Naive thymus-derived CD4-positive, alpha-beta T cell (primary cell): Measurements from ENCODE around the gene STMND1. TPM values are rescaled to one million over a fixed set of nuclear protein-coding genes. Genes with fewer than 3 reads are reported as not detected.

Source experiments
- ATAC-seq: fragments of 150-1000 bp; cut with Tn5 transposase; 2 replicates; pipeline ENCODE4 v1.10.0; 2021; ENCODE audit warnings: mild to moderate bottlenecking, moderate library complexity
- CTCF ChIA-PET: fragments of 350-600 bp; sonication (Branson Sonifier 250); formaldehyde crosslinking; loops from one replicate; lab custom pipeline; 2021; ENCODE audit warnings: antibody characterized with exemption; lab: Charles Lee
- POLR2A ChIA-PET: fragments of 350-600 bp; sonication (Branson Sonifier 250); formaldehyde crosslinking; loops from one replicate; lab custom pipeline; 2021; ENCODE audit warnings: antibody characterized with exemption, inconsistent platforms; lab: Charles Lee
- DNase-seq, 9 donors: peaks; one replicate each; pipeline versions ENCODE4 v3.0.0 to v3.0.0-alpha.2; 2020 to 2022; ENCODE audit warnings: mixed read lengths in 1 of 9
- H3K27ac ChIP-seq: one replicate; pipeline ENCODE4 v1.7.0; 2013; ENCODE audit warnings: mild to moderate bottlenecking, low read depth, low read length, moderate library complexity
- H3K27me3 ChIP-seq, 2 donors: one replicate each; pipeline ENCODE4 v1.7.0; 2013; ENCODE audit warnings: low read length in 2 of 2, mild to moderate bottlenecking in 2 of 2, moderate library complexity in 2 of 2; ENCODE audit not compliant: control insufficient read depth in 2 of 2, insufficient read depth in 2 of 2
- H3K36me3 ChIP-seq, 3 experiments: 1 replicate in 2 of 3; 2 replicates in 1 of 3; pipeline ENCODE4 v1.7.0; 2013; ENCODE audit warnings: low read length in 3 of 3, mild to moderate bottlenecking in 3 of 3, moderate library complexity in 1 of 3; ENCODE audit not compliant: insufficient read depth in 3 of 3, control insufficient read depth in 2 of 3
- H3K4me1 ChIP-seq, 2 donors: one replicate each; pipeline ENCODE4 v1.7.0; 2013; ENCODE audit warnings: low read length in 2 of 2, mild to moderate bottlenecking in 2 of 2, moderate library complexity in 1 of 2; ENCODE audit not compliant: control insufficient read depth in 2 of 2, insufficient read depth in 2 of 2
- H3K4me3 ChIP-seq: 2 replicates; pipeline ENCODE4 v1.7.0; 2013; ENCODE audit warnings: mild to moderate bottlenecking, low read length
- H3K9me3 ChIP-seq, 3 experiments: 1 replicate in 2 of 3; 2 replicates in 1 of 3; pipeline ENCODE4 v1.7.0; 2013; ENCODE audit warnings: low read length in 3 of 3; ENCODE audit not compliant: control insufficient read depth in 2 of 3
- H3K27ac Mint-ChIP-seq, 9 donors: one replicate each; pipeline ENCODE4 v1.8.0; 2020 to 2022; ENCODE audit warnings: mixed read lengths in 9 of 9, mild to moderate bottlenecking in 8 of 9, moderate library complexity in 5 of 9, inconsistent platforms in 2 of 9
- H3K27me3 Mint-ChIP-seq, 5 donors: one replicate each; pipeline ENCODE4 v1.8.0; 2021 to 2022; ENCODE audit warnings: mixed read lengths in 5 of 5, mild to moderate bottlenecking in 1 of 5
- H3K36me3 Mint-ChIP-seq, 5 donors: one replicate each; pipeline ENCODE4 v1.8.0; 2020 to 2022; ENCODE audit warnings: mixed read lengths in 5 of 5, mild to moderate bottlenecking in 3 of 5, inconsistent platforms in 1 of 5
- H3K4me1 Mint-ChIP-seq, 7 donors: one replicate each; pipeline ENCODE4 v1.8.0; 2020 to 2022; ENCODE audit warnings: mixed read lengths in 7 of 7, mild to moderate bottlenecking in 3 of 7, inconsistent platforms in 1 of 7
- H3K4me3 Mint-ChIP-seq, 10 donors: one replicate each; pipeline ENCODE4 v1.8.0; 2020 to 2022; ENCODE audit warnings: mild to moderate bottlenecking in 10 of 10, mixed read lengths in 10 of 10, moderate library complexity in 6 of 10, inconsistent platforms in 2 of 10
- H3K9me3 Mint-ChIP-seq, 11 donors: one replicate each; pipeline ENCODE4 v1.8.0; 2020 to 2022; ENCODE audit warnings: mixed read lengths in 11 of 11, mild to moderate bottlenecking in 4 of 11, inconsistent platforms in 1 of 11, moderate library complexity in 1 of 11
- intact Hi-C, 2 donors: fragments of 100-400 bp; cut with micrococcal nuclease; formaldehyde crosslinking; loops; one replicate each; pipeline ENCODE4 v1.15.1; 2023
- polyA plus RNA-seq, 2 donors: library from polyadenylated mRNA; unstranded; fragments of 300-500 nt; fragmentation: Illumina TruSeq; gene quantifications; one replicate each; pipeline ENCODE4 v1.2.3, GENCODE V29; 2021
- total RNA-seq, 6 experiments: library from RNA in 5 of 6; stranded (reverse) in 5 of 6; gene quantifications; 1 replicate in 5 of 6; 2 replicates in 1 of 6; pipeline ENCODE4 v1.2.3 and lab custom pipeline; 2021 to 2026

The STMND1 gene
- total and polyA plus RNA-seq, 7 experiments from 2014 or later = not detected

GRCh38 chr6:17151888-17152287 is 50.0 kb downstream of the STMND1 start:
- H3K4me3 Mint-ChIP-seq = no peak overlapping the region
- peaks cover 0 to 22% (median 5%) of the 10 kb centered on the region in 5 donors for H3K27me3 Mint-ChIP-seq
- ChIA-PET CTCF (no interaction called here), POLR2A (no interaction called here)
- H3K36me3 Mint-ChIP-seq = no peaks in the 10 kb centered on the region
- no peaks in the 10 kb centered on the region for H3K4me1 Mint-ChIP-seq
- H3K4me3 ChIP-seq = no peak overlapping the region
- no peak overlapping the region for H3K27ac Mint-ChIP-seq
- ATAC-seq (no peak), DNase-seq (no peak)
- no peaks in the 10 kb centered on the region for H3K9me3 ChIP-seq
- H3K27ac ChIP-seq = no peak overlapping the region
- intact Hi-C loops = loop anchor here in 1 of 2 donors (10.0 kb wide), 1 partner anchor 973 kb away; the partner anchor contains the start of gene NHLRC1
- H3K4me1 ChIP-seq = no peaks in the 10 kb centered on the region
- H3K36me3 ChIP-seq = no peaks in the 10 kb centered on the region
- H3K9me3 Mint-ChIP-seq = peaks cover 0 to 9% (median 1%) of the 10 kb centered on the region in 11 donors
- no peaks in the 10 kb centered on the region for H3K27me3 ChIP-seq

- Histone ChIP-seq H3K27me3 (no peaks in the 10 kb centered on the region), H3K36me3 (no peaks in the 10 kb centered on the region), H3K4me1 (no peaks in the 10 kb centered on the region), H3K27ac (no peak overlapping the region), H3K4me3 (no peak overlapping the region), H3K9me3 (no peaks in the 10 kb centered on the region)
- intact Hi-C loops = loop anchor here in 1 of 2 donors (10.0 kb wide), 1 partner anchor 972 kb away; the partner anchor contains the start of gene NHLRC1
- ATAC-seq = no peak
- Mint-ChIP-seq H3K27ac (no peak overlapping the region), H3K36me3 (no peaks in the 10 kb centered on the region), H3K27me3 (peaks cover 0 to 14% (median 5%) of the 10 kb centered on the region in 5 donors), H3K9me3 (peaks cover 0 to 8% (median 1%) of the 10 kb centered on the region in 11 donors), H3K4me3 (no peak overlapping the region), H3K4me1 (no peaks in the 10 kb centered on the region)
- ChIA-PET POLR2A (no interaction called here), CTCF (no interaction called here)
- DNase-seq = no peak
Measured at GRCh38 chr6:17152703-17153102, 50.9 kb downstream of the STMND1 start.

- Histone ChIP-seq H3K36me3 (no peaks in the 10 kb centered on the region), H3K4me3 (no peak overlapping the region), H3K9me3 (no peaks in the 10 kb centered on the region), H3K4me1 (no peaks in the 10 kb centered on the region), H3K27ac (no peak overlapping the region), H3K27me3 (no peaks in the 10 kb centered on the region)
- POLR2A ChIA-PET = no interaction called here
- H3K27ac Mint-ChIP-seq = no peak overlapping the region
- peak; percentile 59 for ATAC-seq
- peaks cover 0 to 8% (median 2%) of the 10 kb centered on the region in 11 donors for H3K9me3 Mint-ChIP-seq
- no peaks in the 10 kb centered on the region for H3K4me1 Mint-ChIP-seq
- no peak overlapping the region for H3K4me3 Mint-ChIP-seq
- intact Hi-C loops = loop anchor here (1.0 to 10.0 kb wide), 5 partner anchors 428 to 1348 kb away; partner anchors contain the start of gene NHLRC1 (in 1 of the 2)
- no peaks in the 10 kb centered on the region for H3K36me3 Mint-ChIP-seq
- DNase-seq = peak; percentile 14 to 64 (median 50)
- CTCF ChIA-PET = interaction anchor here (1.0 to 1.1 kb wide), 2 partner anchors 648 to 662 kb away, joined by 3 to 6 read pairs; no protein-coding TSS in a partner anchor
- peaks cover 10 to 20% (median 12%) of the 10 kb centered on the region in 5 donors for H3K27me3 Mint-ChIP-seq
Measured at GRCh38 chr6:17156112-17156921, 54.5 kb downstream of the STMND1 start.

DNA sequence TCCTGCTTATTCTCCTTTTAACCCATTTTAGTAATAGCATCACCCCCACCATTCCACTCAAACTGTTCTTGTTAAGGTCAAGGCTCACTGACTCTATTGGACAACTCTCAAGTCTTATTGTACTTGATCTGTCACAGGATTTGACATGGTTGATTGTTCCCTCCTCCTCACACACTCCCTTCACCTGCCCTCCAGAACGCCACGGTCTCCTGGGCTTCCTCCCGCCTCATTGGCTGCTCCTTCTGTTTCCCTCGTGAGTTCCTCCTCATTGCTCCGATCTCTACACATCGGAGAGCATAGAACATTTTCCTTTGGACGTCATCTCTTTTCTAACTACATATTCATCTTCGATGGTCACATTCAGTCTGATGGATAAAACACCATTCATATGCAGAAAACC is 55.1 kb downstream of the STMND1 start:
- DNase-seq (no peak), ATAC-seq (no peak)
- Mint-ChIP-seq H3K9me3 (peaks cover 0 to 8% (median 2%) of the 10 kb centered on the region in 11 donors), H3K4me3 (no peak overlapping the region), H3K4me1 (no peaks in the 10 kb centered on the region), H3K36me3 (no peaks in the 10 kb centered on the region), H3K27ac (no peak overlapping the region), H3K27me3 (peaks cover 10 to 27% (median 17%) of the 10 kb centered on the region in 5 donors)
- ChIA-PET CTCF (interaction anchor here (1.1 kb wide), 1 partner anchor 648 kb away, joined by 6 read pairs; no protein-coding TSS in a partner anchor), POLR2A (no interaction called here)
- H3K9me3 ChIP-seq = no peaks in the 10 kb centered on the region
- H3K36me3 ChIP-seq = no peaks in the 10 kb centered on the region
- H3K27ac ChIP-seq = no peak overlapping the region
- H3K4me1 ChIP-seq = no peaks in the 10 kb centered on the region
- intact Hi-C loops = loop anchor here (1.0 to 10.0 kb wide), 5 partner anchors 427 to 1347 kb away; partner anchors contain the start of gene NHLRC1 (in 1 of the 2)
- H3K4me3 ChIP-seq = no peak overlapping the region
- H3K27me3 ChIP-seq = no peaks in the 10 kb centered on the region

GRCh38 chr6:17157617-17158016 is 55.8 kb downstream of the STMND1 start:
- Histone ChIP-seq H3K4me1 (no peaks in the 10 kb centered on the region), H3K27ac (no peak overlapping the region), H3K9me3 (no peaks in the 10 kb centered on the region), H3K27me3 (no peaks in the 10 kb centered on the region), H3K4me3 (no peak overlapping the region), H3K36me3 (no peaks in the 10 kb centered on the region)
- no peak for DNase-seq
- no peak overlapping the region for H3K27ac Mint-ChIP-seq
- ChIA-PET CTCF (interaction anchor here (0.6 kb wide), 2 partner anchors 647 to 1041 kb away, joined by 3 to 4 read pairs; no protein-coding TSS in a partner anchor), POLR2A (no interaction called here)
- no peak for ATAC-seq
- H3K4me3 Mint-ChIP-seq = no peak overlapping the region
- intact Hi-C loops = loop anchor here in 1 of 2 donors (10.0 kb wide), 1 partner anchor 967 kb away; the partner anchor contains the start of gene NHLRC1
- no peaks in the 10 kb centered on the region for H3K4me1 Mint-ChIP-seq
- peaks cover 0 to 5% (median 0%) of the 10 kb centered on the region in 11 donors for H3K9me3 Mint-ChIP-seq
- peaks cover 10 to 26% (median 23%) of the 10 kb centered on the region in 5 donors for H3K27me3 Mint-ChIP-seq
- H3K36me3 Mint-ChIP-seq = no peaks in the 10 kb centered on the region

DNA sequence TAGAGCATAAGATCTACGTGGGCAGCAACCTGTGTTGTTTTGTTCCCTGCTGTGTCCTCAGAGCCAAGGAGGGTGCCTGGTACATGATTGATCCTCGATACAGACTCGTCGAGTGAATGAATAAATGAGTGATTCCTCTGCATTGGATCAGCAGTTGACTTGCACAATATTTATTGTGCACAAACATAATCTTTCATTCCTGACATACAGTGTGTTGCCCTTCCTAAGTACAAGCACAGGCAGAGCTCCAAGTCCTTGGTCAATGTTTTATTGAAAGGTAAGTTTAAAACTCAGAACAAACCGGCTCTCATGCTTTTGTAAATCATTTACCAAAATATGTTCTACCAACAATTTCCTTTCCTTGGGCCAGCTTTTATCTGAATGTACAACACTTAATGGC is 57.4 kb downstream of the STMND1 start:
- no peak overlapping the region for H3K4me3 ChIP-seq
- no peak for DNase-seq
- H3K36me3 ChIP-seq = no peaks in the 10 kb centered on the region
- peaks cover 0 to 1% (median 0%) of the 10 kb centered on the region in 11 donors for H3K9me3 Mint-ChIP-seq
- no peaks in the 10 kb centered on the region for H3K9me3 ChIP-seq
- H3K4me1 Mint-ChIP-seq = no peaks in the 10 kb centered on the region
- POLR2A ChIA-PET = no interaction called here
- no peaks in the 10 kb centered on the region for H3K36me3 Mint-ChIP-seq
- H3K4me3 Mint-ChIP-seq = no peak overlapping the region
- no peaks in the 10 kb centered on the region for H3K4me1 ChIP-seq
- no peak overlapping the region for H3K27ac Mint-ChIP-seq
- H3K27me3 Mint-ChIP-seq = peaks cover 10 to 32% (median 25%) of the 10 kb centered on the region in 5 donors
- no peak overlapping the region for H3K27ac ChIP-seq
- intact Hi-C loops = loop anchor here in 1 of 2 donors (10.0 kb wide), 1 partner anchor 966 kb away; the partner anchor contains the start of gene NHLRC1
- no peak for ATAC-seq
- no peaks in the 10 kb centered on the region for H3K27me3 ChIP-seq
- CTCF ChIA-PET = interaction anchor here (0.6 to 1.0 kb wide), 2 partner anchors 425 to 656 kb away, joined by 3 read pairs; no protein-coding TSS in a partner anchor
